ENCODE results near the gene LDLRAP1. TPM values are rescaled to one million over a fixed set of nuclear protein-coding genes. Genes with fewer than 3 reads are reported as not detected.

LDLRAP1 gene
- total and polyA plus RNA-seq, 2 donors (not counting 1 experiment from before 2014, with no cell fraction given) = 7.3 to 21.0 TPM

GRCh38 chr1:25561421-25562100 lies 18.2 kb downstream of the LDLRAP1 start:
- H3K9me3 ChIP-seq (ENCODE audit: control insufficient read depth, insufficient read depth, low read depth, low read length) = no peaks in the 10 kb centered on the region
- no peak for DNase-seq (ENCODE audit: low read depth in 2 of 2)
- TF ChIP-seq CTCF (conservative IDR thresholded peaks at IDR 0.05 in 1 of 2, IDR thresholded peaks at IDR 0.05 in 1 of 2; ENCODE audit: low read depth in 1 of 2, low read length in 2 of 2) (no peak), EZH2 (IDR thresholded peaks at IDR 0.05; ENCODE audit: low read length, missing control alignments) (no peak)
- H4K20me1 ChIP-seq (ENCODE audit: control insufficient read depth, extremely low read depth, insufficient read depth, low read length) = no peaks in the 10 kb centered on the region
- H3K27me3 ChIP-seq (ENCODE audit: control insufficient read depth, insufficient read depth, low read length) = no peaks in the 10 kb centered on the region
- H3K36me3 ChIP-seq (ENCODE audit: control insufficient read depth, insufficient read depth, low read length) = peaks cover 9% of the 10 kb centered on the region
- no peak overlapping the region for H3K4me3 ChIP-seq (replicated peaks in 1 of 4; ENCODE audit: control extremely low read depth in 1 of 4, insufficient read depth in 1 of 4, low read depth in 3 of 4, low read length in 4 of 4)
- H3K4me2 ChIP-seq (ENCODE audit: extremely low read depth, insufficient read depth, low read length) = no peak overlapping the region
- H3K79me2 ChIP-seq (ENCODE audit: control insufficient read depth, insufficient read depth, low read length) = no peaks in the 10 kb centered on the region
- no peak overlapping the region for H2AFZ ChIP-seq (ENCODE audit: low read length)
- H3K4me1 ChIP-seq (ENCODE audit: control insufficient read depth, extremely low read depth, insufficient read depth, low read length) = peaks cover 11% of the 10 kb centered on the region
- no peak overlapping the region for H3K9ac ChIP-seq (ENCODE audit: insufficient read depth, low read length)
- H3K27ac ChIP-seq (ENCODE audit: insufficient read depth, low read length) = no peak overlapping the region

- no peak overlapping the region for H3K9ac ChIP-seq (ENCODE audit: insufficient read depth, low read length)
- no peak overlapping the region for H2AFZ ChIP-seq (ENCODE audit: low read length)
- TF ChIP-seq EZH2 (IDR thresholded peaks at IDR 0.05; ENCODE audit: low read length, missing control alignments) (no peak), CTCF (conservative IDR thresholded peaks at IDR 0.05 in 1 of 2, IDR thresholded peaks at IDR 0.05 in 1 of 2; ENCODE audit: low read depth in 1 of 2, low read length in 2 of 2) (no peak)
- H4K20me1 ChIP-seq (ENCODE audit: control insufficient read depth, extremely low read depth, insufficient read depth, low read length) = no peaks in the 10 kb centered on the region
- DNase-seq (ENCODE audit: low read depth in 2 of 2) = no peak
- H3K4me2 ChIP-seq (ENCODE audit: extremely low read depth, insufficient read depth, low read length) = no peak overlapping the region
- H3K4me1 ChIP-seq (ENCODE audit: control insufficient read depth, extremely low read depth, insufficient read depth, low read length) = peaks cover 15% of the 10 kb centered on the region
- no peaks in the 10 kb centered on the region for H3K27me3 ChIP-seq (ENCODE audit: control insufficient read depth, insufficient read depth, low read length)
- H3K79me2 ChIP-seq (ENCODE audit: control insufficient read depth, insufficient read depth, low read length) = no peaks in the 10 kb centered on the region
- H3K9me3 ChIP-seq (ENCODE audit: control insufficient read depth, insufficient read depth, low read depth, low read length) = no peaks in the 10 kb centered on the region
- no peak overlapping the region for H3K4me3 ChIP-seq (replicated peaks in 1 of 4; ENCODE audit: control extremely low read depth in 1 of 4, insufficient read depth in 1 of 4, low read depth in 3 of 4, low read length in 4 of 4)
- no peak overlapping the region for H3K27ac ChIP-seq (ENCODE audit: insufficient read depth, low read length)
- peaks cover 9% of the 10 kb centered on the region for H3K36me3 ChIP-seq (ENCODE audit: control insufficient read depth, insufficient read depth, low read length)
These were observed 18.9 kb downstream of the LDLRAP1 start for GRCh38 chr1:25562101-25562927.

GRCh38 chr1:25562928-25563283 lies 19.5 kb downstream of the LDLRAP1 start:
- Histone ChIP-seq H2AFZ (ENCODE audit: low read length) (no peak overlapping the region), H4K20me1 (ENCODE audit: control insufficient read depth, extremely low read depth, insufficient read depth, low read length) (no peaks in the 10 kb centered on the region), H3K36me3 (ENCODE audit: control insufficient read depth, insufficient read depth, low read length) (peaks cover 9% of the 10 kb centered on the region), H3K9ac (ENCODE audit: insufficient read depth, low read length) (no peak overlapping the region), H3K4me2 (ENCODE audit: extremely low read depth, insufficient read depth, low read length) (no peak overlapping the region), H3K27me3 (ENCODE audit: control insufficient read depth, insufficient read depth, low read length) (no peaks in the 10 kb centered on the region), H3K79me2 (ENCODE audit: control insufficient read depth, insufficient read depth, low read length) (no peaks in the 10 kb centered on the region), H3K4me1 (ENCODE audit: control insufficient read depth, extremely low read depth, insufficient read depth, low read length) (peaks cover 20% of the 10 kb centered on the region), H3K4me3 (replicated peaks in 1 of 4; ENCODE audit: control extremely low read depth in 1 of 4, insufficient read depth in 1 of 4, low read depth in 3 of 4, low read length in 4 of 4) (no peak overlapping the region), H3K9me3 (ENCODE audit: control insufficient read depth, insufficient read depth, low read depth, low read length) (no peaks in the 10 kb centered on the region), H3K27ac (ENCODE audit: insufficient read depth, low read length) (no peak overlapping the region)
- no peak for DNase-seq (ENCODE audit: low read depth in 2 of 2)
- TF ChIP-seq CTCF (conservative IDR thresholded peaks at IDR 0.05 in 1 of 2, IDR thresholded peaks at IDR 0.05 in 1 of 2; ENCODE audit: low read depth in 1 of 2, low read length in 2 of 2) (no peak), EZH2 (IDR thresholded peaks at IDR 0.05; ENCODE audit: low read length, missing control alignments) (no peak)

All from fibroblast of lung (primary cell).